ENCODE results near the gene ADD2.
"Not testable (repeated sequence)": the region's sequence is repeated elsewhere in the genome, so short reads cannot be mapped to it uniquely, and the experiment has no call there.

ADD2 gene

GRCh38 chr2:70807828-70808118, 39.8 kb upstream of the ADD2 start:
- Histone ChIP-seq H3K36me3 (no peaks in the 10 kb centered on the region), H3K4me3 (ENCODE audit: low read depth, low read length) (no peak overlapping the region), H3K27ac (peak overlapping the region; percentile 75), H3K9me3 (ENCODE audit: severe bottlenecking) (no peaks in the 10 kb centered on the region), H3K27me3 (ENCODE audit: insufficient read depth, low read depth, severe bottlenecking) (no peaks in the 10 kb centered on the region)
- TF ChIP-seq CTCF (IDR thresholded peaks at IDR 0.05; ENCODE audit: low read depth, low read length): no peak
- DNase-seq: no peak

- no peak for DNase-seq
- Histone ChIP-seq H3K4me3 (ENCODE audit: low read depth, low read length) (no peak overlapping the region), H3K27ac (peak overlapping the region; percentile 75), H3K36me3 (no peaks in the 10 kb centered on the region), H3K27me3 (ENCODE audit: insufficient read depth, low read depth, severe bottlenecking) (no peaks in the 10 kb centered on the region), H3K9me3 (ENCODE audit: severe bottlenecking) (no peaks in the 10 kb centered on the region)
- TF ChIP-seq CTCF (IDR thresholded peaks at IDR 0.05; ENCODE audit: low read depth, low read length): no peak
Measured at GRCh38 chr2:70807102-70807827, 39.3 kb upstream of the ADD2 start.

- no peak overlapping the region for H3K4me3 ChIP-seq (ENCODE audit: low read depth, low read length)
- DNase-seq: no peak
- H3K27me3 ChIP-seq (ENCODE audit: insufficient read depth, low read depth, severe bottlenecking): no peaks in the 10 kb centered on the region
- no peak overlapping the region; the same call in 1 of the 2 replicates for H3K27ac ChIP-seq
- no peak for TF ChIP-seq CTCF (IDR thresholded peaks at IDR 0.05; ENCODE audit: low read depth, low read length)
- H3K36me3 ChIP-seq: no peaks in the 10 kb centered on the region
- no peaks in the 10 kb centered on the region for H3K9me3 ChIP-seq (ENCODE audit: severe bottlenecking)
Measured at GRCh38 chr2:70806620-70807019, 38.6 kb upstream of the ADD2 start.

GRCh38 chr2:70806013-70806412, 38.0 kb upstream of the ADD2 start:
- Histone ChIP-seq H3K27me3 (ENCODE audit: insufficient read depth, low read depth, severe bottlenecking) (no peaks in the 10 kb centered on the region), H3K27ac (no peak overlapping the region), H3K4me3 (ENCODE audit: low read depth, low read length) (no peak overlapping the region), H3K9me3 (ENCODE audit: severe bottlenecking) (no peaks in the 10 kb centered on the region), H3K36me3 (no peaks in the 10 kb centered on the region)
- no peak for DNase-seq
- TF ChIP-seq CTCF (IDR thresholded peaks at IDR 0.05; ENCODE audit: low read depth, low read length): no peak

GRCh38 chr2:70801607-70802263, 33.7 kb upstream of the ADD2 start:
- H3K27me3 ChIP-seq (ENCODE audit: insufficient read depth, low read depth, severe bottlenecking): no peaks in the 10 kb centered on the region
- H3K9me3 ChIP-seq (ENCODE audit: severe bottlenecking): peaks cover 10% of the 10 kb centered on the region
- no peak for DNase-seq
- TF ChIP-seq CTCF (IDR thresholded peaks at IDR 0.05; ENCODE audit: low read depth, low read length): no peak
- no peak overlapping the region for H3K27ac ChIP-seq
- H3K4me3 ChIP-seq (ENCODE audit: low read depth, low read length): no peak overlapping the region
- H3K36me3 ChIP-seq: no peaks in the 10 kb centered on the region

GRCh38 chr2:70799706-70800105, 31.7 kb upstream of the ADD2 start:
- Histone ChIP-seq H3K4me3 (ENCODE audit: low read depth, low read length) (no peak overlapping the region), H3K36me3 (no peaks in the 10 kb centered on the region), H3K27me3 (ENCODE audit: insufficient read depth, low read depth, severe bottlenecking) (no peaks in the 10 kb centered on the region), H3K27ac (no peak overlapping the region), H3K9me3 (ENCODE audit: severe bottlenecking) (peaks cover 10% of the 10 kb centered on the region)
- no peak for TF ChIP-seq CTCF (IDR thresholded peaks at IDR 0.05; ENCODE audit: low read depth, low read length)
- no peak for DNase-seq

GRCh38 chr2:70797996-70798395, 30.0 kb upstream of the ADD2 start:
- not testable (repeated sequence) for H3K27me3 ChIP-seq (ENCODE audit: insufficient read depth, low read depth, severe bottlenecking); H3K4me3 ChIP-seq (ENCODE audit: low read depth, low read length); H3K36me3 ChIP-seq; DNase-seq; H3K27ac ChIP-seq
- H3K9me3 ChIP-seq (ENCODE audit: severe bottlenecking): peaks cover 10% of the 10 kb centered on the region

All from WERI-Rb-1 (cell line).